HEK293 (cell line): Measurements from ENCODE around the gene ATP8A2.

Source experiments
- CTCF ChIA-PET: fragments of 350-600 bp; formaldehyde crosslinking; extraction: SDS; loops from one replicate; lab custom pipeline; 2021; ENCODE audit warnings: antibody characterized with exemption; lab: Yijun Ruan, JAX
- POLR2A ChIA-PET: fragments of 300-600 bp; formaldehyde crosslinking; extraction: SDS; loops from one replicate; lab custom pipeline; 2020; ENCODE audit warnings: antibody characterized with exemption, inconsistent platforms; lab: Yijun Ruan, JAX
- H3K27ac ChIP-seq: fragments of 200-500 bp; sonication (Bioruptor generic); 2 replicates; pipeline ENCODE4 v1.5.1; 2014; ENCODE audit warnings: low read depth, low read length, control low read depth, inconsistent platforms; ENCODE audit errors: extremely low read depth
- H3K36me3 ChIP-seq, 2 experiments: fragments of 200-500 bp in 1 of 2; sonication (Bioruptor generic) in 1 of 2; 1 replicate in 1 of 2; 2 replicates in 1 of 2; pipeline ENCODE4 v1.5.1; 2014 to 2017; ENCODE audit warnings: inconsistent platforms in 2 of 2, low read length in 2 of 2; ENCODE audit not compliant: control insufficient read depth in 2 of 2, insufficient read depth in 1 of 2
- H3K4me1 ChIP-seq: fragments of 200-500 bp; sonication (Bioruptor generic); 2 replicates; pipeline ENCODE4 v1.5.1; 2014; ENCODE audit warnings: mild to moderate bottlenecking, low read length, inconsistent platforms; ENCODE audit not compliant: control insufficient read depth, insufficient read depth
- H3K4me3 ChIP-seq: 2 replicates; pipeline ENCODE4 v1.5.1; 2011; ENCODE audit warnings: low read depth, mild to moderate bottlenecking, control low read depth, low read length, moderate library complexity
- H3K9me3 ChIP-seq: fragments of 200-500 bp; sonication (Bioruptor generic); 2 replicates; pipeline ENCODE4 v1.5.1; 2014; ENCODE audit warnings: low read depth, low read length, inconsistent platforms; ENCODE audit not compliant: control insufficient read depth, insufficient read depth
- EGR2 ChIP-seq: fragments of 450-650 bp; formaldehyde crosslinking; IDR thresholded peaks from 2 replicates; pipeline ENCODE4 v1.5.1; 2016; ENCODE audit warnings: low read depth, missing biosample characterization, missing genetic modification characterization
- KLF16 ChIP-seq: fragments of 450-650 bp; formaldehyde crosslinking; IDR thresholded peaks from 2 replicates; pipeline ENCODE4 v1.5.1; 2017; ENCODE audit warnings: missing biosample characterization, missing genetic modification characterization
- ZBTB20 ChIP-seq: fragments of 450-650 bp; formaldehyde crosslinking; IDR thresholded peaks from 2 replicates; pipeline ENCODE4 v1.5.1; 2016; ENCODE audit warnings: missing biosample characterization, missing genetic modification characterization
- ZBTB26 ChIP-seq: fragments of 450-650 bp; formaldehyde crosslinking; optimal IDR thresholded peaks from 2 replicates; pipeline ENCODE3; 2016; ENCODE audit warnings: missing biosample characterization, mild to moderate bottlenecking, missing genetic modification characterization
- ZNF132 ChIP-seq: fragments of 450-650 bp; formaldehyde crosslinking; IDR thresholded peaks from 2 replicates; pipeline ENCODE4 v1.5.1; 2017; ENCODE audit warnings: missing biosample characterization, missing genetic modification characterization, borderline replicate concordance
- ZNF214 ChIP-seq: fragments of 450-650 bp; formaldehyde crosslinking; IDR thresholded peaks from 2 replicates; pipeline ENCODE4 v1.5.1; 2017; ENCODE audit warnings: missing biosample characterization, mild to moderate bottlenecking, missing genetic modification characterization, borderline replicate concordance
- ZNF302 ChIP-seq: fragments of 450-650 bp; formaldehyde crosslinking; IDR thresholded peaks from 2 replicates; pipeline ENCODE4 v1.5.1; 2016; ENCODE audit warnings: missing biosample characterization, missing genetic modification characterization, low read depth
- ZNF335 ChIP-seq: fragments of 450-650 bp; formaldehyde crosslinking; conservative IDR thresholded peaks from 2 replicates; pipeline ENCODE4 v1.5.1; 2016; ENCODE audit warnings: missing biosample characterization, missing genetic modification characterization
- ZNF398 ChIP-seq: fragments of 450-650 bp; formaldehyde crosslinking; IDR thresholded peaks from 2 replicates; pipeline ENCODE4 v1.5.1; 2017; ENCODE audit warnings: missing biosample characterization, missing genetic modification characterization
- ZNF513 ChIP-seq: fragments of 450-650 bp; IDR thresholded peaks from 2 replicates; pipeline ENCODE4 v1.5.1; 2018; ENCODE audit warnings: missing biosample characterization, missing genetic modification characterization
- ZNF558 ChIP-seq: fragments of 450-650 bp; formaldehyde crosslinking; IDR thresholded peaks from 2 replicates; pipeline ENCODE4 v1.5.1; 2016; ENCODE audit warnings: missing biosample characterization, missing genetic modification characterization
- ZNF660 ChIP-seq: fragments of 450-650 bp; IDR thresholded peaks from 2 replicates; pipeline ENCODE4 v1.5.1; 2018; ENCODE audit warnings: missing biosample characterization, mild to moderate bottlenecking, missing genetic modification characterization
- ZNF701 ChIP-seq: fragments of 450-650 bp; formaldehyde crosslinking; IDR thresholded peaks from 2 replicates; pipeline ENCODE4 v1.5.1; 2016; ENCODE audit warnings: missing biosample characterization, missing genetic modification characterization
- ZNF830 ChIP-seq: fragments of 450-650 bp; IDR thresholded peaks from 2 replicates; pipeline ENCODE4 v1.5.0; 2018; ENCODE audit warnings: missing biosample characterization, missing genetic modification characterization, low read depth, mild to moderate bottlenecking, moderate library complexity
- ZSCAN16 ChIP-seq: fragments of 450-650 bp; formaldehyde crosslinking; IDR thresholded peaks from 2 replicates; pipeline ENCODE4 v1.5.1; 2016; ENCODE audit warnings: missing biosample characterization, missing genetic modification characterization
- ZSCAN4 ChIP-seq: fragments of 450-650 bp; formaldehyde crosslinking; IDR thresholded peaks from 2 replicates; pipeline ENCODE4 v1.5.1; 2017; ENCODE audit warnings: missing biosample characterization, missing genetic modification characterization
- ZXDB ChIP-seq: fragments of 450-650 bp; formaldehyde crosslinking; IDR thresholded peaks from 2 replicates; pipeline ENCODE4 v1.5.1; 2016; ENCODE audit warnings: missing biosample characterization, missing genetic modification characterization
- TF ChIP-seq, protein P1 (sequence below): fragments of 450-650 bp; formaldehyde crosslinking; IDR thresholded peaks from 2 replicates; pipeline ENCODE4 v1.5.1; 2016; ENCODE audit warnings: missing biosample characterization, missing genetic modification characterization
- TF ChIP-seq, protein P2 (sequence below): fragments of 450-650 bp; formaldehyde crosslinking; IDR thresholded peaks from 2 replicates; pipeline ENCODE4 v1.5.1; 2017; ENCODE audit warnings: missing biosample characterization, missing genetic modification characterization

Gene ATP8A2

DNA sequence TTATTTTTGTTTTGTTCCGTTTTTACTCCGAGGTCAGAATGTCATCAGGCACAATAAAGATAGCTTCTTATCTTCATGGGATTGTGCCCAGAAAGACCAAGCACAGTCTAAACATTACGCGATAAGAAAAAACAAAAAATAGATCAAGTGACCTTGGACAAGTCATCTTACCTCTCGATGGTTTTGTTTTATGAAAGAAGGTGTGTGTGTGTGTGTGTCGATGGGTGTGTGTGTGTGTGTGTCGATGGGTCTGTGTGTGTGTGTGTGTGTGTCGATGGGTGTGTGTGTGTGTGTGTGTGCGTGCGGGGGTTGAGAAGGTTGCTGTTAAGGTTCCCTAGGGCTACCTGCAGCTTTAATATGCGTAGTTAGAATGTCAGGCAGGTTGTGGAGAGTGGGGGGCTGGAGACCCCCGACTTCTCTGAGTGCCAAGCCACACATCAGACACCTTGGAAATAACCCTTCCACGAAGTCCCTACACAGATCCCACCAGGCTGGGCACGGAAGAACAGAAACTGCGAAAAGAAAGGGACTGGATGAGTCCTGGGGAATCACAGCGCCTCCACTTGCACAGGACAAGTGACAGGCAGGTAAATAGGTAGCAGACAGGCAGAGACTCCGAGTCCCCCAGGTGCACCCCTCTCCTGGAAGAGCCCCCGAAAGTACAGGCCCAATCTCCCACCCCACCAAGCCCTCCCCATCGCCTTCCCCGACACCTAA, 458 bp upstream of the ATP8A2 start:
- H3K36me3 ChIP-seq, result no peaks in the 10 kb centered on the region
- POLR2A ChIA-PET, result no interaction called here
- TF ChIP-seq ZBTB20 (tag by site-specific recombination), result peak; percentile 12; the same call in 1 of the 2 replicates
- 0 out of 2 replicates have a peak, but pooled peaks have one; percentile 54 for TF ChIP-seq ZSCAN4 (tag by site-specific recombination)
- TF ChIP-seq ZNF335, result peak; percentile 55
- TF ChIP-seq, protein P1, sequence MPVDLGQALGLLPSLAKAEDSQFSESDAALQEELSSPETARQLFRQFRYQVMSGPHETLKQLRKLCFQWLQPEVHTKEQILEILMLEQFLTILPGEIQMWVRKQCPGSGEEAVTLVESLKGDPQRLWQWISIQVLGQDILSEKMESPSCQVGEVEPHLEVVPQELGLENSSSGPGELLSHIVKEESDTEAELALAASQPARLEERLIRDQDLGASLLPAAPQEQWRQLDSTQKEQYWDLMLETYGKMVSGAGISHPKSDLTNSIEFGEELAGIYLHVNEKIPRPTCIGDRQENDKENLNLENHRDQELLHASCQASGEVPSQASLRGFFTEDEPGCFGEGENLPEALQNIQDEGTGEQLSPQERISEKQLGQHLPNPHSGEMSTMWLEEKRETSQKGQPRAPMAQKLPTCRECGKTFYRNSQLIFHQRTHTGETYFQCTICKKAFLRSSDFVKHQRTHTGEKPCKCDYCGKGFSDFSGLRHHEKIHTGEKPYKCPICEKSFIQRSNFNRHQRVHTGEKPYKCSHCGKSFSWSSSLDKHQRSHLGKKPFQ (tag by site-specific recombination), result no peak
- TF ChIP-seq ZBTB26, result no peak
- CTCF ChIA-PET, result interaction anchor here (0.6 to 0.7 kb wide), 3 partner anchors 125 to 283 kb away, joined by 3 to 4 read pairs (median 3); no protein-coding TSS in a partner anchor
- H3K27ac ChIP-seq, result no peak overlapping the region
- no peaks in the 10 kb centered on the region; the same call in 1 of the 2 replicates for H3K4me1 ChIP-seq
- H3K4me3 ChIP-seq, result peak overlapping the region; percentile 53
- no peaks in the 10 kb centered on the region for H3K9me3 ChIP-seq

GRCh38 chr13:25372284-25373081, 709 bp downstream of the ATP8A2 start:
- CTCF ChIA-PET, result interaction anchor here (0.7 kb wide), 1 partner anchor 124 kb away, joined by 4 read pairs; no protein-coding TSS in a partner anchor
- Histone ChIP-seq H3K27ac (no peak overlapping the region), H3K4me3 (peak overlapping the region; percentile 53), H3K9me3 (no peaks in the 10 kb centered on the region), H3K36me3 (no peaks in the 10 kb centered on the region), H3K4me1 (no peaks in the 10 kb centered on the region; the same call in 1 of the 2 replicates)
- POLR2A ChIA-PET, result no interaction called here
- TF ChIP-seq ZXDB, result no peak
- TF ChIP-seq ZNF132 (tag by site-specific recombination), result no peak
- TF ChIP-seq, protein P2, sequence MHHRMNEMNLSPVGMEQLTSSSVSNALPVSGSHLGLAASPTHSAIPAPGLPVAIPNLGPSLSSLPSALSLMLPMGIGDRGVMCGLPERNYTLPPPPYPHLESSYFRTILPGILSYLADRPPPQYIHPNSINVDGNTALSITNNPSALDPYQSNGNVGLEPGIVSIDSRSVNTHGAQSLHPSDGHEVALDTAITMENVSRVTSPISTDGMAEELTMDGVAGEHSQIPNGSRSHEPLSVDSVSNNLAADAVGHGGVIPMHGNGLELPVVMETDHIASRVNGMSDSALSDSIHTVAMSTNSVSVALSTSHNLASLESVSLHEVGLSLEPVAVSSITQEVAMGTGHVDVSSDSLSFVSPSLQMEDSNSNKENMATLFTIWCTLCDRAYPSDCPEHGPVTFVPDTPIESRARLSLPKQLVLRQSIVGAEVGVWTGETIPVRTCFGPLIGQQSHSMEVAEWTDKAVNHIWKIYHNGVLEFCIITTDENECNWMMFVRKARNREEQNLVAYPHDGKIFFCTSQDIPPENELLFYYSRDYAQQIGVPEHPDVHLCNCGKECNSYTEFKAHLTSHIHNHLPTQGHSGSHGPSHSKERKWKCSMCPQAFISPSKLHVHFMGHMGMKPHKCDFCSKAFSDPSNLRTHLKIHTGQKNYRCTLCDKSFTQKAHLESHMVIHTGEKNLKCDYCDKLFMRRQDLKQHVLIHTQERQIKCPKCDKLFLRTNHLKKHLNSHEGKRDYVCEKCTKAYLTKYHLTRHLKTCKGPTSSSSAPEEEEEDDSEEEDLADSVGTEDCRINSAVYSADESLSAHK (tag by site-specific recombination), result no peak
- TF ChIP-seq EGR2 (tag by site-specific recombination), result no peak
- no peak for TF ChIP-seq ZNF398 (tag by site-specific recombination)
- no peak for TF ChIP-seq ZNF214 (tag by site-specific recombination)
- TF ChIP-seq ZNF302 (tag by site-specific recombination), result no peak
- no peak for TF ChIP-seq ZSCAN16
- no peak for TF ChIP-seq ZNF660
- no peak for TF ChIP-seq ZNF701 (tag by site-specific recombination)
- no peak for TF ChIP-seq KLF16
- TF ChIP-seq ZNF335, result peak; percentile 34
- TF ChIP-seq ZNF558, result no peak
- TF ChIP-seq ZNF830 (tag by site-specific recombination), result no peak
- peak; percentile 82 for TF ChIP-seq ZBTB26
- TF ChIP-seq ZNF513 (tag by site-specific recombination), result no peak
